HG03469 (cell line): ENCODE results near the gene ADAR.
A peak's percentile ranks its signal among the peaks of the same experiment; 100 is the strongest.

Experiments
- ATAC-seq: cut with Tn5 transposase; IDR thresholded peaks from one replicate; pipeline ENCODE4 v1.9.1; 2021; ENCODE audit warnings: mild to moderate bottlenecking, moderate library complexity, moderate number of reproducible peaks; ENCODE audit not compliant: unreplicated experiment

ADAR gene

DNA sequence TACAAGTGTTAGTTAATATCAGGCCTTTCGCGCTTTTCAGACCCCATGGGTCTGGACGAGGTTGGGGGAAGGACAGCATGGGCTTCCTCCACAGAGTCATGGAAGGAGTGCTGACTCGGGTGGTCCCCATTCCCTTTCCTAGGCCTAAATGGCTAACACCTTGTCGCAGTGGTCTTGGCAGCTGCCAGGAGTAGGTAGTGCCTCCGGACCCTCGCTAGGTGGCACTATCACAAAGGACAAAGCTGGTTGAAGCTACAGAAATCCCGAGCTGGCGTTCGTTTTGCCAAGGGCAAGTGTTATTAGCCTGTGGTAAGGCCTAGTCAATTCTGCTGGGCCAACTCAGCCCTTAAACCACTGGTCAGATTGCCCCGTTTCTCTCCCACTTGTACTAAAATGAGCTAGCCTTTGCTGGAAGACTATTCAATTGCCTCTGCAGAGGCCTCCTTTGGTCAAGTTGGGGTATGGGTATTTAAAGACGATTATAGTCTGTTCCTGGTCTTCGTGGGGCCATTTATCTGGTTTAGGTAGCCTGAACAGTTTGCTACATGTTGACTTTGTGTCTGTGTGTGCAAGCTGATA, 48.4 kb downstream of the ADAR start:
- peak; percentile 31 for ATAC-seq

DNA sequence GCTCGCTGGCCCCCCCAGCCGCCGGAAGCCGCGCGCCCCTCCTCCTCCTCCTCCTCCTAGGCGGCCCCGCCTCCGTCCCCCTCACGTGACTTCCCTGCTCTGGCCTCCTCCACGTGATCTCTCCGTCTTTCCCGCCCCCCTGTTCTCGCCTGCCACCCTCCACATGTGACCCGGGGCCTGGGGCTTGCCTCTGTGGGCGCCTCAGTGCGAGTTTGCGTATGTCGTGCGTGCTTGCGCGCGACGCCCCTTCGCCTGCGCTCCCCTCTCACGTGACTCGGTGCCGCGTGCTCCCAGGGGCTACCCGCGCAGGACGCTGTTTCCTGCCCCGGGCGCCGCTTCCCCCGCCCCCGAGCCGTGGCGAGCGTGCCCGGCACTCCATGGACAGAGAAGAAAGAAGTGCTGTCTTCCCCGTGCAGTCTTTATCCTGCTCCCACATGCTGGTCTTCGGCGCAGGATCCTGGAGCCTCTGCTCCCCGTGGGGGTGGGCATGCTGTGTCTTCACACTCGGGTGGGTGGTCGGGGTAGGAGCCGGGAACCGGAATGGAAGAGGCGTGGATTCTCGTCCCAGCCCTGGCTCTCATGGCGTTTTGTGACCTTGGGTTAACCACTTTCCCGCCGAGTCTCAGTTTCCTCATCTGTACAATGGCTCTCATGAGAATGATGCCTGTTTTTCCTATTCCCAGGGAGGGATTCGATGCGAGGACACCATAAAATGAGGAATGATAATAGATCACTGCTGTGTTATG, 49.1 kb downstream of the ADAR start:
- ATAC-seq, result peak; percentile 75

DNA sequence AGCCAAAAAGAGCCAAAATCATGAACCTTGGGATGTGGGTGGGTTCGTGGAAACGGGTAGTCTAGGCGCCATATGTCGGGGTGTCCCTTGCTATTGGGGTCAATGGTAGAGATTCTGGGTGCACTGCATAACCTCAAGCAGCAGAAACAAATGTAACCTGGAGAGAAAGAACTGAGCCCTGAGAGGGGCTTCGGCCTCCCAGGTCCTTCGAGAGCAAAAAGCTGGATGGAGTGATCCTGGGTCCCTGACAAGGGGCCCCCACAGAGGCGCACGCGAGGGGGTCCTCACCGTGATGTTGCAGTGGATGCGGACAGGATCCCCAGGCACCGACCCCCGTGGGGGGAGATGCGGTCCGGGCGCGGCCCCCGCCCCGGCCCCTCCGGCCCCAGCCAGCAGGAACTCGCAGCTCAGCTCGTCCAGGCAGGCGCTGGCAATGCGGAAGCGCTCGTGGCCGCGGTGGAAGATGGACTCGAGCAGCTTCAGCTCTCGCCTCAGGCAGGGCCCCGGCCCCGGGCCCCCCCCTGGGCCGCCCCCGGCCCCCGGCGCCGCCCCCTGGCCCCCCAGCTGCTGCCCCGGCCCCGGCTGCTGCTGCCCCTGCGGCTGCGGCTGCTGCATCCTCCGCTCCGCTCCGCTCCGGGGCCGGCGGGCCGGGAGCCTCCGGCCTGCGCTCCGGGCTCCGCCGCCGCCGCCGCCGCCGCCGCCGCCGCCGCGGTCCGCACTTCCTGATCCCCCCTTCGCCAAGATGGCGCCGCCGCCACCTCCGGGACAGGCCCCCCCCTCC, 49.9 kb downstream of the ADAR start, which contains the start of gene UBE2Q1:
UBE2Q1 (minus strand) TSS at position 724 of the 781 bp plus-strand sequence; CDS start at position 615, 109 bp downstream.
- ATAC-seq, result peak; percentile 16

DNA sequence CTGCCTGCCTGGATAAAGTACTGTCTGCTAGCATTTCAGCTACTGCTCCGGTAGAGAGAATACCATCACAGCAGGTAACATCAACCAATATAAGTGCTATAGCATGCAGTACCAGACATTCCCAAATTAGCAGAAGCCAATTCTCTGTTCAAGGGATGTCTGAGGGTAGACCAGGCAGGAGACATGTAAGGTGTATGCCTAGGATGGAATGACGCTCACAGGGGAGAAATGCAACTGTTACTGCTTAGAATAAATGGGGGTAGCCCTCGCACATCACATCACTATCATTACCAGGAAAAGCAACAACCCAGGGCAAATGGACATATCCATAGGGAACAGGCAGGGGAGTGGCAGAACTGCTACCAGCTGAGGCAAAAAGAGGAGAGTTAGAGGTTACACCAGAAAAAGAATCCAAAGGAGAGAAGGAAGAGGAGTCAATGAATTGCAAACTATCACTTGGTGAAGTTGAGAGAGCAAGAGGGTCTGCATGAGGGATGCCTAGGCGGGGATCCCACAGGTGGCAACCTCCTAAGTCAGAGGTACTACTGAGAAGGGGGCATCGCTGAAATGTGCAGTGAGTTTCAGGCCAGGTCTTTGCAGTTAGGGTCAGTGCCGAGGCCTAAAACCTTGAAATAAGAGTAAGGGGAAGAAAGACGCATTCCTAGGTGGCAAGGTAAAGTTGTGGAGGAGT, 50.6 kb downstream of the ADAR start:
- ATAC-seq, result no peak

DNA sequence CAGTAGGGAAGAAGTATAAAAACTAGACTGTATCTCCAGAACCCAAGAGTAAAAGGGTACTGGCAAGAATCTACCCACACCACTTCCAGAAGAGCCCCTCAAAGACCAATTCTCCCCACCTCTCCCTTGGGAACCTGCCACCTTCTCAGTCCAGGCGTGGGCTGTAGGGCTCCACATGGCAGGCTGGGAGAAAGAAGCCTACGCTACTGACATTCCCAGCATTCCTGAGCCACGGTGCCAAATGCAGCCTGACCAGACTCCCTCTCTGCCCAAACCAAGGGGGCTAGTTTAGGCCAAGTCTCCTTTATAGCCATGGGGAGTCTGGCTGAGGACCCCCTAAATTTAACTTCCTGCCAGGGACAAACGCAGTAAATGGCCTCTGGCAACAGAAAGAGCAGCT, 51.6 kb downstream of the ADAR start:
- no peak for ATAC-seq

DNA sequence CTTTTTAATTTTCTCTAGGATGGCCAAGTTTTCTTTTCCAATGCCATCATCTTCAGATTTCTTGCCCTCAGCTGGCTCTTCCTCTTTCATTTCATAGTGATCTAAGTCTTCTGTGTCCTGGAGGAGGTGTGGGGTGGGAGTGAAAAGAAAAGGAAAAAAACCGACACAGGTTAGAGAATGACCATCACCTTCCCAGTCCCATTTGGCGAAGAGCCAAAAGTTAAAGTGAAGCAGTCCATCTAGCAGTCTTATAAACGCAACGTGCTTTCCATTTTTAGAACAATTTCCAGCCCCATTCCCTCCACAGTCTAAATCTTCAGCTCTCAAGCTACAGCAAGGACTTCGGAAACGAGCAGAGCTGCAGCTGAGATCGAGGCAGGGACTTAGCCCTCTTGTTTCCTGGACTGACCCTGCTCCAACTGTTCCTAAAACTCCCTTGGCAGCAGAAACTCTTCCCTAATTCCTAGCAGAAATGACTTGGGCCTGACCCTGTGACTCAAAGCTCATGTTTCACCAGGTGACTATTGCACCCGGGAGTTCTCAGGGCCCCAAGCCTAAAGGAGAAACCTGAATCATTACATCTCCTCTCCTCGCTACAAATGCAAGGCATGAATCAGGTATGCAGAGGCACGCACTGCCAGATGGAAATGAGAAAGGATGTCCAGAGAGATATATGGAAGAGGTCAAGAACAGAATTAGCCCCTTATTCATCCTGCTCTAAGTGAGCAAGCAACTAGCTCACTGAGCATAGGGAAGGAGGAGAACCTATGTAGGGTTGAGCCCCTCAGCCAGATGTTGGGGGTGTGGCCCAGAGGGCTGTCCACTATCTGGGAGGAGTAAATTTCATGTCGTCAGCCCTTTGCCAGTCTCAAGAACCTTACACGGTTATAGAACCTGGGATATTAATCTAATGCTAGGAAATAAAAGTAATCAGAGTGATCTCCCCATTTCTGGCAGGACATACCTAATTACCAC, 54.6 kb downstream of the ADAR start:
- ATAC-seq, result no peak

DNA sequence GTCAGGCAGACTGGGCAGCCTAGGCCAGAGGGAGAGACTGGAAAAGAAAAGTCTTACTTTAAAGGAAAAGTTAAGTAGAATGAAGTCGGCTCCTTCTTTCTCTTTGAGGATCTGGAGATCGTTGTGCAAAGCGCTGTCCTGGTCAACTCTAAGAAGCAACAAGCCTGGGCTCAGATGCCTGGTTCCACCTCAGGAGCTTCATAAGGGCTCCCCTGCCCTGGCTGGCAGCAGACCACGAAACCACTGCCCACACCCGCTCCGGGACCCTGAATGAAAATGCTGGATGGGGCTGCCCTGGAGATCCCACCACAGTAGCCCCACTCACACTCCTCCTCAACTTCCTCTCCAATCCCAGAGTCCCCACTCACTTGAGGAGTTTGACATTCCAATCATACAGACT, 56.0 kb downstream of the ADAR start:
- ATAC-seq, result no peak

DNA sequence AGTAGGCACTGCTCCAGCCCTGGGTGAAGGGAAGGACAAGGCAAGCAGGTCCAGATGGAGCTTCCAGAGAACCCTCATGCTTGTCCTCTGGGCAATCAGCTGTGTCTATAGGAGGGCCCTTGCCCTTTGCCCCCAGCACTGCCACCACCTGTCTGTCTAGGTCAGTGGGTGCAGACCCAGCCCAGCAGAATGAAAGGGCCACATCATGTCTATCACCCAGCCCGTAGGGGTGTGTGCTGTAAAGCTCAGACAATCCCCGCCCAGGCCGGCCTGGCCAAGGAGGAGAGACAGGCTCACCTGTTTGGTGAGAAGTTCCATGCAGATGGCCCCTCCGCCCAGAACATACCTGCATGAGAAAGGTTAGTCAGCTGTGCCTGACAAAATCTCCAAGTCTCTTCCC, 56.5 kb downstream of the ADAR start:
- ATAC-seq, result no peak

DNA sequence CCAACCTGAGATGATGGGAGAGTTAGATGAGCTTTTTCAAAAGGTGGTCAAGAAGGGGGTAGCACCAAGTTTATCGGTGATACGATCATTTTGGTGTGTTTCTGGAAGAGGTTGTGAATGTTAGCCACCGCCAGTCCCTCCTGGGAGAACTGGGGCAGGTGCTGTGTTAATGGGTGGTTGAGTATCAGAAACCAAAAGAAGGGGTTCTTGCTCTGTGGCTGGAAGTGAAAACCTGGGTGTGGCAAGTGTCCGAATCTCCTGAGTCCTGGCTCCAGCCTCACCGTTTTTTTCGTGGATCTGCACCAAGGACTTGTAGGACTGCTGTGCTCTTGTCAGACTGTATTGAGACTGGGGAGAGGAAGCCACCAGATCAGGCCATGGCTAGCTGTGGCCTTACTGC, 57.3 kb downstream of the ADAR start:
- ATAC-seq, result no peak

DNA sequence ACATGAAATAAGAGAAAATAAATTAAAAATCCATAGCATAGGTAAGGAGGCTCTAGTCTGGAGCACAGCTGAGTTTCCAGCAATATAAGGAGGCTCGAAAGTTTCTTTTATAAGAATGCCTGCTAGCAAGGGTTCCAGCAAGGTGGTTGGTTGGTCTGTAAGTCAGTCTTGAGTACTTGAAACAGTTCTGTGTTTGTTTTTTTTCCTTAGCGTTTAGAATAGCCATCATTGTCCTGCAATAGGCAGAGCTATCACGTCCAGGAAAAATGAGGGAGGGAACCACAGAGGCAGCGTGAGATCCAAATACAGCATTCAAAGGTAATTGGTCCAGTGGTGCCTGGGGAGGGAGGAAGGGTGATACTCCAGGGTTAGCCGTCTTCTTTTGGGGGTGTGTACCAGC, 57.9 kb downstream of the ADAR start:
- no peak for ATAC-seq

DNA sequence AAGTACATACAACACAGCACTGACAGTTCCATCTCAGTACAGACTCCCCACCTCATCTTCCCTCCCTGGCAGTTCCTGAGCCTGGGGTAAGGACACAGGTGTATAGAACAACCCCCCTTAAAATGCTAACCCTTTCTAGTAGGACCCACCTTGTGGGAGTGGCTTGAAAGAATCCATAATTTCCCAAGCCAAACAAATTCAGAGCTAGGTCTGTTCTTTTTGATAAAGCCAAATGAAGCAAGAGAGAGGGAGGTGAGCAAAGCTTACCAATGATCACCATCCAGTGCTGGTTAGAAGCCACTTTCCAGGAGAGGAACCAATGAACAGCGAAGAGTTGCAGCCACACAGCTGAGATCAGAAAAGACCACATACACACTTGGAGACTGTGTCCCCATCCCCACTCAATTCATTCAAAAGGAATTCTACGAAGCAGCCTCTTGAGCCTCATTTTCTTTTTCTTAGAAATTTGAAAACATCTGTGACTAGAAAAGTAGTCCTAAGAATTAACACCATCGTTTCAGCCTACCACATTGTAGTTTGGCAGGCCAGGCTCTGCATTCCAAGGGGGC, 58.7 kb downstream of the ADAR start:
- no peak for ATAC-seq

DNA sequence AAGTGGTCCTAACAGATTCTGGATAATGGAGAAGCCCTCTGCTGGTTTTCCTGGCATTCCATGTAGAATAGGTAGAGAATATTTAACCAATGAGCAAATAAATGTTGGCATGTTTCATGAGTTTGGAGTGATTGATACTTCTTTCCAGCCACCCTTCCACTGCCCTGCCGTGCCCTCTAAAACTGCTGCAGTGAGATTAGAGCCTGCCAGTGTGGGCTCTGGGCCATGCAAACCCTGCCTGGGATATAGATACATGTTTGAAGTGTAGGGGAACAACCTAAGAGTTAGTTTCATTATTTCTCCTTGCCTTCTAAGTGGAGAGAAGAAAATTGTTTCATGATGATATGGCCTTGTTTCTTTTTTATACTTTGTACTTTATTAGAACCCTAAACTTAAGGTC, 60.0 kb downstream of the ADAR start:
- ATAC-seq, result no peak

DNA sequence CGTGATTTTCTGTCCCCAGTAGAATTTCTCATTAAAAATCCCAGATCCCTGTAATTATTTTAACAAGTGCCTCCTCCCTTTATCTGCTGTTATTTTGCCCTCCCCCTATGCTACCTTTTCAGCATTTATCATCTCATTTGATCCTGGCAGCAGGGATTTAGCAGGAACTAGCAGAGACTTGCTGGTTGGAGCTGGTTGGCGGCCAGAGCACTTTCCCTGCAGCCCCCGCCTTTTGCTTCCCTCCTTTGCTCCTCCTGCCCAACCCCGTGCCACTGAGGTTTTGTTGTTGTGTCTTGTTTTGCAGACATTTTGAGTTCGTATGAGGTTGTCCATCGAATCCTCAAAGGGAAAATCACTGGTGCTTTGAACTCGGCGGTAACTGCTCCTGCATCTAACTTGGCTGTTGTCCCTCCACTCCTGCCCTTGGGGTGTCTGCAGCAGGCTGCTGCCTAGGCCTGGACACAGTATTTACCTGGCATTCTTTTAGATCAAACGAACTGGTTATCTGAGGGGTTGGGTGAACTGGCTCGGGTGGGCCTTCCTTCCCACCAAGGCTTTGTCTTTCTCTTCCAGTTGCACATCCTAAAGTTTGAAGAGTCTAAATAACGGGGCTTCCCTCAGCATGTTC, 60.8 kb downstream of the ADAR start:
- no peak for ATAC-seq

DNA sequence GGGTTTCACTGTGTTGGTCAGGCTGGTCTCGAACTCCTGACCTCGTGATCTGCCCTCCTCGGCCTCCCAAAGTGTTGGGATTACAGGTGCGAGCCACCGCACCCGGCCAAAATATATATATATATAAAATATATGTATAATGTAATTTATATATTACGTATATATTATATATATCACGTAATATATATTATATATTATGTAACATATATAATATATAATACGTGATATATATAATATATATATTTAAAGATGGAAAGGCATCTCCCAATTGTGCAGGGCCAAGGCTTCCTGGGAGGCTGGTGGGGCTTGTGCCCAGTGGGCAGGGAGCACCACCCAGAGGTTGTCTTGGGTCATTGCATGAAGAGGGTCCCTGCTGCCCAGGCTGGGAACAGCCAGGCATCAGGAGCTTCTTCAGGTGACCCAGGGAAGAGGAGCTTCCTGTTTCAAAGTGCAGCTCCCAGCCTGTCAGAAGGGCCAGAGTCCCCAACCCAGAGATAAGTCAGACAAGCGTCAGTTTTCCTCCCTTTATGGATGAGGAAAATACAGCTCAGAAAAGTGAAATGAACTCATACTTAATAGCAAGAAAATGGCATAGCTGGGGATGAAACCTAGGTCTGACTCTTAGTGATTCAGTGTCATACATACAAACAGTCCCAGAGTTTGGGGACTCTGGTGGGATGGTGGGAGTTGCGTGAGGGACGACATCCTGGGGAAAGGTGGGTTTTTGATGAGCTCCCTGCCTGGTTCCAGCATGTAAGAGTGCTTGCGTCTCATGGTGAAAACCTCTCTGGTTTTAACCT, 61.5 kb downstream of the ADAR start:
- no peak for ATAC-seq

DNA sequence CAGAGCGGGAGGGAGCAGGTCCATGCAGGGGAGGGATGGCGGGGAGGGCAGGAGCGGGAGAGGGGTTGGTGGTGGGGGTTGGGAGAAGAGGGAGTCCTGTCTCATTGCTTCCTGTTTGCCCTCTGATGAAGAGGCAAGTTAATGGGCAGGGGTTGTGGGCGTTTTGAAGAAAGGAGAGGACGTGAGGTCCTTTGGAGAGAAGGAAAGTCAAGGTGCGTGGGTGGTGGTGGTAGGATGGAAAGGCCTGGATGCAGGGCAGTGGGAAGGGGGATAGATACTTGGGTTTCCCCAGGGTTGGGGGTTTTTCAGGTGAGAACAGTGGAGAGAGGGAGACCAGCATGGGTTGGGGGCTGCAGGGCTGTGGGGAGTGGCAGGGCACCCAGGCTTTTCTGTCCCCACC, 66.8 kb downstream of the ADAR start:
- no peak for ATAC-seq

DNA sequence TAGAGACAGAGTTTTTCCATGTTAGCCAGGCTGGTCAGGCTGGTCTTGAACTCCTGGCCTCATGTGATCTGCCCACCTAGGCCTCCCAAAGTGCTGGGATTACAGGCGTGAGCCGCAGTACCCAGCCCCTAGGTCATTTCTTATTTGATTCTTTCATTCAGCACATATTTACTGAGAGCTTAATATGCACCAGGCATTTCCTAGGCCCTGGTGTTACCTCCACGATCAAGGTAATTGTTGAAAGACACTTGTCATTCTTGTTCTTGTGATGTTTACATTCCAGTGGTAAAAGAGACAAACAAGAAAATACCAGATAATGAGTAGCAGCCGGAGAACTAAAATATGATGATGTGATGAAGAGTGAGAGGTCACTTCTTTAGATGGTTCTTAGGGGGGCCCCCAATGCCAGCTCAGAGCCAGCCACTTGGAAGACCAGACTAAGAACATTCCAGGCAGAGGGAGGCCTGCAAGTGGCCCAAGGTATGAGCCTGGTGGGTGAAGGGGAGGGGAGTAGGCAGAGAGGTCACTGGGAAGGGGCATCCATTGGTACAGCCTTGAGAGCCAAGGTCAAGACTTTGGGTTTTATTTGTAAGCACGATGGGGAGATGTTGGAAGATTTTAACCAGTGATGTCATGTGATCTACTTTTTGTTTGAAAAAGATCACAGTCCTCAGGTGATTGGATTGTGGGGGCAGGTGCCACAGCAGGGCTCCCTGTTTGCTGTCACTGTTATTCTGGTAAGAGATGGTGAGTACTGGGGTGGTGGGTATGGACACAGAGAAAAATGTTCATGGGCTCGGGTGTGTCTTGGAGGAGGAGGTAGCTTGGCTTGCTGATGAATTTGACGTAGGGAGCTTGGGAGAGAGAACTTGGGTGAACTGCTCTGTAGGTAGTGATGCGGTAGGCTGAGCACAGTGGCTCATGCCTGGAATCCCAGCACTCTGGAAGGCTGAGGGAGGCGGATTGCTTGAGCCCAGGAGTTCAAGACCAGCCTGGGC, 68.2 kb downstream of the ADAR start:
- ATAC-seq, result no peak

DNA sequence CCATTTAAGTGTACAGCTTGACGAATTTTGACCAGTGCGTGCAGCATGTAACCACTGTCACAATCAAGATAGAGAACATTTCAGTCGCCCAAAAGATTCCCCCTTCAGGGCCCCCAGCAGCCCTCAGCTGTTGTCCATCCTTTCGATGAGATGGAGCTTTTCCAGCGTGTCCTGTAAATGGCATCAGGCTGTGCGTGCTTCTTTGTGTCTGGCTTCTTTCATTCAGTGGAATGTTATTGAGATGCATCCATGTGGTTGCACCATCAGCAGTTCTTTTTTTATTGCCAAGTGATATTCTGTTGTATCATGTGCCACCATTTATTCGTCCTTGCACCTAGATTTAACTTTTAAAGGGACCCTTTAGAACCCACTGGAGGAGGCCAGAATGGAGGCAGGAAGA, 71.4 kb downstream of the ADAR start:
- no peak for ATAC-seq
